ENCODE data around the gene PIGR.

GRCh38 chr1:206985162-206985749 lies 39.0 kb upstream of the PIGR start:
- TF ChIP-seq POLR2A (IDR thresholded peaks at IDR 0.05; ENCODE audit: low read depth, low read length), result no peak
- no peak for TF ChIP-seq MAX (IDR thresholded peaks at IDR 0.05; ENCODE audit: low read depth, low read length)
- no peak for TF ChIP-seq EP300 (IDR thresholded peaks at IDR 0.05; ENCODE audit: borderline replicate concordance in 1 of 2, control insufficient read depth in 1 of 2, low read depth in 2 of 2, low read length in 2 of 2)
- no peak for TF ChIP-seq CTCF (IDR thresholded peaks at IDR 0.05 in 2 of 3, conservative IDR thresholded peaks at IDR 0.05 in 1 of 3; ENCODE audit: control insufficient read depth in 2 of 3, extremely low read depth in 1 of 3, insufficient read depth in 1 of 3, low read depth in 3 of 3, low read length in 3 of 3)
- TF ChIP-seq NFYB (IDR thresholded peaks at IDR 0.05; ENCODE audit: insufficient read depth, low read depth, low read length), result no peak
- no peak for TF ChIP-seq CREM (IDR thresholded peaks at IDR 0.05; ENCODE audit: low read depth)
- no peak for TF ChIP-seq REST (IDR thresholded peaks at IDR 0.05; ENCODE audit: low read depth, low read length)
